ENCODE results near the gene NPAS3. TPM values are rescaled to one million over a fixed set of nuclear protein-coding genes. Genes with fewer than 3 reads are reported as not detected.

The NPAS3 gene
- polyA plus RNA-seq, 4 donors, result 0.30 to 0.81 (median 0.62) TPM; not detected in 1

- no peak overlapping the region for H3K27ac ChIP-seq (ENCODE audit: low read depth in 1 of 3, low read length in 2 of 3)
- no peak overlapping the region for H3K4me3 ChIP-seq (ENCODE audit: low read depth in 1 of 3, low read length in 3 of 3)
- H3K27me3 ChIP-seq (ENCODE audit: control insufficient read depth in 3 of 3, insufficient read depth in 3 of 3, low read length in 3 of 3), result no peaks in the 10 kb centered on the region
- H3K36me3 ChIP-seq (ENCODE audit: control insufficient read depth in 3 of 3, insufficient read depth in 2 of 3, low read depth in 1 of 3, low read length in 3 of 3), result no peaks in the 10 kb centered on the region
- H3K9me3 ChIP-seq (ENCODE audit: control insufficient read depth in 2 of 2, insufficient read depth in 1 of 2, low read depth in 1 of 2, low read length in 1 of 2), result no peaks in the 10 kb centered on the region
- H3K4me1 ChIP-seq (ENCODE audit: control insufficient read depth in 3 of 3, insufficient read depth in 2 of 3, low read depth in 1 of 3, low read length in 2 of 3), result no peaks in the 10 kb centered on the region
- DNase-seq, result peak in 1 of 2 donors; percentile 5
- 13 to 51% (median 34%) methylated on average over 3 of the region's 3 CpGs for WGBS, 3 donors
- no peak for FAIRE-seq
Measured at GRCh38 chr14:33376510-33376909, 437.8 kb downstream of the NPAS3 start.

GRCh38 chr14:33377596-33378390, 439.1 kb downstream of the NPAS3 start:
- H3K27me3 ChIP-seq (ENCODE audit: control insufficient read depth in 3 of 3, insufficient read depth in 3 of 3, low read length in 3 of 3), result no peaks in the 10 kb centered on the region
- no peaks in the 10 kb centered on the region for H3K9me3 ChIP-seq (ENCODE audit: control insufficient read depth in 2 of 2, insufficient read depth in 1 of 2, low read depth in 1 of 2, low read length in 1 of 2)
- H3K27ac ChIP-seq (ENCODE audit: low read depth in 1 of 3, low read length in 2 of 3), result no peak overlapping the region
- 52 to 68% (median 67%) methylated on average over 2 of the region's 2 CpGs for WGBS, 3 donors
- FAIRE-seq (no peak), DNase-seq (no peak)
- no peaks in the 10 kb centered on the region for H3K36me3 ChIP-seq (ENCODE audit: control insufficient read depth in 3 of 3, insufficient read depth in 2 of 3, low read depth in 1 of 3, low read length in 3 of 3)
- H3K4me3 ChIP-seq (ENCODE audit: low read depth in 1 of 3, low read length in 3 of 3), result no peak overlapping the region
- H3K4me1 ChIP-seq (ENCODE audit: control insufficient read depth in 3 of 3, insufficient read depth in 2 of 3, low read depth in 1 of 3, low read length in 2 of 3), result no peaks in the 10 kb centered on the region

- FAIRE-seq (no peak), DNase-seq (no peak)
- Histone ChIP-seq H3K27ac (ENCODE audit: low read depth in 1 of 3, low read length in 2 of 3) (no peak overlapping the region), H3K4me3 (ENCODE audit: low read depth in 1 of 3, low read length in 3 of 3) (no peak overlapping the region), H3K9me3 (ENCODE audit: control insufficient read depth in 2 of 2, insufficient read depth in 1 of 2, low read depth in 1 of 2, low read length in 1 of 2) (no peaks in the 10 kb centered on the region), H3K4me1 (ENCODE audit: control insufficient read depth in 3 of 3, insufficient read depth in 2 of 3, low read depth in 1 of 3, low read length in 2 of 3) (no peaks in the 10 kb centered on the region), H3K36me3 (ENCODE audit: control insufficient read depth in 3 of 3, insufficient read depth in 2 of 3, low read depth in 1 of 3, low read length in 3 of 3) (no peaks in the 10 kb centered on the region), H3K27me3 (ENCODE audit: control insufficient read depth in 3 of 3, insufficient read depth in 3 of 3, low read length in 3 of 3) (no peaks in the 10 kb centered on the region)
- WGBS, 3 donors, result 52 to 65% (median 61%) methylated on average over 2 of the region's 2 CpGs
Measured at GRCh38 chr14:33381717-33382116, 443.0 kb downstream of the NPAS3 start.

- DNase-seq, result no peak
- Histone ChIP-seq H3K36me3 (ENCODE audit: control insufficient read depth in 3 of 3, insufficient read depth in 2 of 3, low read depth in 1 of 3, low read length in 3 of 3) (no peaks in the 10 kb centered on the region), H3K4me3 (ENCODE audit: low read depth in 1 of 3, low read length in 3 of 3) (no peak overlapping the region), H3K27ac (ENCODE audit: low read depth in 1 of 3, low read length in 2 of 3) (no peak overlapping the region), H3K4me1 (ENCODE audit: control insufficient read depth in 3 of 3, insufficient read depth in 2 of 3, low read depth in 1 of 3, low read length in 2 of 3) (no peaks in the 10 kb centered on the region), H3K9me3 (ENCODE audit: control insufficient read depth in 2 of 2, insufficient read depth in 1 of 2, low read depth in 1 of 2, low read length in 1 of 2) (no peaks in the 10 kb centered on the region), H3K27me3 (ENCODE audit: control insufficient read depth in 3 of 3, insufficient read depth in 3 of 3, low read length in 3 of 3) (no peaks in the 10 kb centered on the region)
- FAIRE-seq, result no peak
Measured at GRCh38 chr14:33386140-33386539, 447.5 kb downstream of the NPAS3 start.

- Histone ChIP-seq H3K27ac (ENCODE audit: low read depth in 1 of 3, low read length in 2 of 3) (no peak overlapping the region), H3K4me1 (ENCODE audit: control insufficient read depth in 3 of 3, insufficient read depth in 2 of 3, low read depth in 1 of 3, low read length in 2 of 3) (no peaks in the 10 kb centered on the region), H3K27me3 (ENCODE audit: control insufficient read depth in 3 of 3, insufficient read depth in 3 of 3, low read length in 3 of 3) (no peaks in the 10 kb centered on the region), H3K36me3 (ENCODE audit: control insufficient read depth in 3 of 3, insufficient read depth in 2 of 3, low read depth in 1 of 3, low read length in 3 of 3) (no peaks in the 10 kb centered on the region), H3K4me3 (ENCODE audit: low read depth in 1 of 3, low read length in 3 of 3) (no peak overlapping the region), H3K9me3 (ENCODE audit: control insufficient read depth in 2 of 2, insufficient read depth in 1 of 2, low read depth in 1 of 2, low read length in 1 of 2) (no peaks in the 10 kb centered on the region)
- WGBS, 3 donors, result 81 to 90% (median 87%) methylated on average over 3 of the region's 3 CpGs
- DNase-seq (no peak), FAIRE-seq (no peak)
Measured at GRCh38 chr14:33386781-33387180, 448.1 kb downstream of the NPAS3 start.

- DNase-seq, result no peak
- Histone ChIP-seq H3K27me3 (ENCODE audit: control insufficient read depth in 3 of 3, insufficient read depth in 3 of 3, low read length in 3 of 3) (no peaks in the 10 kb centered on the region), H3K36me3 (ENCODE audit: control insufficient read depth in 3 of 3, insufficient read depth in 2 of 3, low read depth in 1 of 3, low read length in 3 of 3) (no peaks in the 10 kb centered on the region), H3K4me3 (ENCODE audit: low read depth in 1 of 3, low read length in 3 of 3) (no peak overlapping the region), H3K4me1 (ENCODE audit: control insufficient read depth in 3 of 3, insufficient read depth in 2 of 3, low read depth in 1 of 3, low read length in 2 of 3) (no peaks in the 10 kb centered on the region), H3K27ac (ENCODE audit: low read depth in 1 of 3, low read length in 2 of 3) (no peak overlapping the region), H3K9me3 (ENCODE audit: control insufficient read depth in 2 of 2, insufficient read depth in 1 of 2, low read depth in 1 of 2, low read length in 1 of 2) (no peaks in the 10 kb centered on the region)
- WGBS, 3 donors, result 58 to 67% (median 62%) methylated on average over 2 of the region's 2 CpGs
- FAIRE-seq, result no peak
Measured at GRCh38 chr14:33390335-33390734, 451.7 kb downstream of the NPAS3 start.

- Histone ChIP-seq H3K9me3 (ENCODE audit: control insufficient read depth in 2 of 2, insufficient read depth in 1 of 2, low read depth in 1 of 2, low read length in 1 of 2) (no peaks in the 10 kb centered on the region), H3K27me3 (ENCODE audit: control insufficient read depth in 3 of 3, insufficient read depth in 3 of 3, low read length in 3 of 3) (no peaks in the 10 kb centered on the region), H3K36me3 (ENCODE audit: control insufficient read depth in 3 of 3, insufficient read depth in 2 of 3, low read depth in 1 of 3, low read length in 3 of 3) (no peaks in the 10 kb centered on the region), H3K4me1 (ENCODE audit: control insufficient read depth in 3 of 3, insufficient read depth in 2 of 3, low read depth in 1 of 3, low read length in 2 of 3) (no peaks in the 10 kb centered on the region), H3K4me3 (ENCODE audit: low read depth in 1 of 3, low read length in 3 of 3) (no peak overlapping the region), H3K27ac (ENCODE audit: low read depth in 1 of 3, low read length in 2 of 3) (no peak overlapping the region)
- DNase-seq, result no peak
- FAIRE-seq, result no peak
- 71 to 76% (median 71%) methylated on average over 11 of the region's 11 CpGs for WGBS, 3 donors
Measured at GRCh38 chr14:33393231-33393894, 454.7 kb downstream of the NPAS3 start.

- Histone ChIP-seq H3K27me3 (ENCODE audit: control insufficient read depth in 3 of 3, insufficient read depth in 3 of 3, low read length in 3 of 3) (no peaks in the 10 kb centered on the region), H3K4me3 (ENCODE audit: low read depth in 1 of 3, low read length in 3 of 3) (no peak overlapping the region), H3K27ac (ENCODE audit: low read depth in 1 of 3, low read length in 2 of 3) (no peak overlapping the region), H3K4me1 (ENCODE audit: control insufficient read depth in 3 of 3, insufficient read depth in 2 of 3, low read depth in 1 of 3, low read length in 2 of 3) (no peaks in the 10 kb centered on the region), H3K9me3 (ENCODE audit: control insufficient read depth in 2 of 2, insufficient read depth in 1 of 2, low read depth in 1 of 2, low read length in 1 of 2) (no peaks in the 10 kb centered on the region), H3K36me3 (ENCODE audit: control insufficient read depth in 3 of 3, insufficient read depth in 2 of 3, low read depth in 1 of 3, low read length in 3 of 3) (no peaks in the 10 kb centered on the region)
- DNase-seq, result no peak
- WGBS, 3 donors, result 64 to 81% (median 66%) methylated on average over 3 of the region's 3 CpGs
- FAIRE-seq, result no peak
Measured at GRCh38 chr14:33393895-33394368, 455.3 kb downstream of the NPAS3 start.
